Gastrocnemius medialis (tissue), 4 donors: ENCODE results near the gene DRC1.

Experiments
- POLR2A ChIP-seq, 2 donors: fragments of 450-650 bp; IDR thresholded peaks; one replicate each; pipeline ENCODE4 v1.6.1; 2017; ENCODE audit warnings: antibody characterized with exemption in 2 of 2, mild to moderate bottlenecking in 2 of 2, moderate library complexity in 2 of 2
- TF ChIP-seq, protein P1 (sequence below), 5 experiments: fragments of 450-650 bp in 3 of 5; fragments of 200-600 bp in 2 of 5; sonication (generic) in 2 of 5; IDR thresholded peaks in 4 of 5; conservative IDR thresholded peaks in 1 of 5; 1 replicate in 4 of 5; 2 replicates in 1 of 5; pipeline ENCODE4 v1.5.1; 2016 to 2019; ENCODE audit warnings: antibody characterized with exemption in 5 of 5, mild to moderate bottlenecking in 3 of 5, moderate library complexity in 3 of 5

DNA sequence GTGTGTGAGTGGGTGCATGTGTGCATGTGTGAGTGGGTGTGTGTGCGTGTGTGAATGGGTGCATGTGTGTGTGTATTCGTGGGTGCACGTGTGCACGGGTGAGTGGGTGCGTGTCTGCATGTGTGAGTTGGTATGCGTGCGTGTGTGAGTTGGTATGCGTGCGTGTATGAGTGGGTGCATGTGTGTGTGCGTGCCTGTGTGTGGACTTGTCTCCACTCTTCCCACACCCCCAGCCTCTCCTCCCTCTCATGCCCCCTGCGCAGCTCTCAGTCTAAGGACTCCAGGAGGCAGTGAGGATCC lies 81.3 kb downstream of the DRC1 start:
- TF ChIP-seq, protein P1, sequence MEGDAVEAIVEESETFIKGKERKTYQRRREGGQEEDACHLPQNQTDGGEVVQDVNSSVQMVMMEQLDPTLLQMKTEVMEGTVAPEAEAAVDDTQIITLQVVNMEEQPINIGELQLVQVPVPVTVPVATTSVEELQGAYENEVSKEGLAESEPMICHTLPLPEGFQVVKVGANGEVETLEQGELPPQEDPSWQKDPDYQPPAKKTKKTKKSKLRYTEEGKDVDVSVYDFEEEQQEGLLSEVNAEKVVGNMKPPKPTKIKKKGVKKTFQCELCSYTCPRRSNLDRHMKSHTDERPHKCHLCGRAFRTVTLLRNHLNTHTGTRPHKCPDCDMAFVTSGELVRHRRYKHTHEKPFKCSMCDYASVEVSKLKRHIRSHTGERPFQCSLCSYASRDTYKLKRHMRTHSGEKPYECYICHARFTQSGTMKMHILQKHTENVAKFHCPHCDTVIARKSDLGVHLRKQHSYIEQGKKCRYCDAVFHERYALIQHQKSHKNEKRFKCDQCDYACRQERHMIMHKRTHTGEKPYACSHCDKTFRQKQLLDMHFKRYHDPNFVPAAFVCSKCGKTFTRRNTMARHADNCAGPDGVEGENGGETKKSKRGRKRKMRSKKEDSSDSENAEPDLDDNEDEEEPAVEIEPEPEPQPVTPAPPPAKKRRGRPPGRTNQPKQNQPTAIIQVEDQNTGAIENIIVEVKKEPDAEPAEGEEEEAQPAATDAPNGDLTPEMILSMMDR (IDR thresholded peaks at IDR 0.05 in 4 of 5, conservative IDR thresholded peaks at IDR 0.05 in 1 of 5): no peak
- no peak for TF ChIP-seq POLR2A (IDR thresholded peaks at IDR 0.05)
